Measurements from ENCODE around the gene DHX8. TPM values are rescaled to one million over a fixed set of nuclear protein-coding genes. Genes with fewer than 3 reads are reported as not detected.
A peak's percentile ranks its signal among the peaks of the same experiment; 100 is the strongest.
"Not testable (repeated sequence)": the region's sequence is repeated elsewhere in the genome, so short reads cannot be mapped to it uniquely, and the experiment has no call there.

Gene DHX8
- total RNA-seq, 2 donors from 2014 or later = 51.8 to 54.2 TPM

- ATAC-seq (no peak), DNase-seq (ENCODE audit: low spot score) (no peak)
- Mint-ChIP-seq H3K27me3 (peaks cover 9 to 12% of the 10 kb centered on the region in 2 donors), H3K27ac (no peak overlapping the region), H3K4me1 (ENCODE audit: low read depth in 2 of 2) (no peaks in the 10 kb centered on the region), H3K4me3 (no peak overlapping the region), H3K9me3 (no peaks in the 10 kb centered on the region), H3K36me3 (no peaks in the 10 kb centered on the region)
Observed at GRCh38 chr17:43469145-43469544, 14.6 kb upstream of the DHX8 start.

- Mint-ChIP-seq H3K27ac (no peak overlapping the region), H3K9me3 (no peaks in the 10 kb centered on the region), H3K4me3 (no peak overlapping the region), H3K36me3 (no peaks in the 10 kb centered on the region), H3K4me1 (ENCODE audit: low read depth in 2 of 2) (no peaks in the 10 kb centered on the region), H3K27me3 (peaks cover 0 to 5% of the 10 kb centered on the region in 2 donors)
- DNase-seq (ENCODE audit: low spot score) = no peak
- no peak for ATAC-seq
Observed at GRCh38 chr17:43471585-43472160, 12.1 kb upstream of the DHX8 start.

GRCh38 chr17:43475494-43476089, 8.2 kb upstream of the DHX8 start:
- no peak for ATAC-seq
- Mint-ChIP-seq H3K4me3 (no peak overlapping the region), H3K36me3 (no peaks in the 10 kb centered on the region), H3K27me3 (peaks cover 0 to 5% of the 10 kb centered on the region in 2 donors), H3K9me3 (no peaks in the 10 kb centered on the region), H3K4me1 (ENCODE audit: low read depth in 2 of 2) (no peaks in the 10 kb centered on the region), H3K27ac (no peak overlapping the region)
- DNase-seq (ENCODE audit: low spot score) = no peak

DNA sequence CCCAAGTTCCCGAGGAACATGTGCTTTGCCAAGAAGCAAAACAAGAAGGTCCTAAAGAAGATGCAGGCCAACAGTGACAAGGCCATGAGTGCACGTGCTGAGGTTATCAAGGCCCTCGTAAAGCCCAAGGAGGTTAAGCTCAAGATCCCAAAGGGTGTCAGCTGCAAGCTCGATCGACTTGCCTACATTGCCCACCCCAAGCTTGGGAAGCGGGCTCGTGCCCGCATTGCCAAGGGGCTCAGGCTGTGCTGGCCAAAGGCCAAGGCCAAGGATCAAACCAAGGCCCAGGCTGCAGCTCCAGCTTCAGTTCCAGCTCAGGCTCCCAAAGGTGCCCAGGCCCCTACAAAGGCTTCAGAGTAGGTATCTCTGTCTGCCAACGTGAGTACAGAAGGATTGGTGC, 7.5 kb upstream of the DHX8 start:
- DNase-seq (ENCODE audit: low spot score); ATAC-seq; H3K9me3 Mint-ChIP-seq; H3K4me3 Mint-ChIP-seq; H3K4me1 Mint-ChIP-seq (ENCODE audit: low read depth in 2 of 2); H3K36me3 Mint-ChIP-seq; H3K27ac Mint-ChIP-seq; H3K27me3 Mint-ChIP-seq: not testable (repeated sequence)

DNA sequence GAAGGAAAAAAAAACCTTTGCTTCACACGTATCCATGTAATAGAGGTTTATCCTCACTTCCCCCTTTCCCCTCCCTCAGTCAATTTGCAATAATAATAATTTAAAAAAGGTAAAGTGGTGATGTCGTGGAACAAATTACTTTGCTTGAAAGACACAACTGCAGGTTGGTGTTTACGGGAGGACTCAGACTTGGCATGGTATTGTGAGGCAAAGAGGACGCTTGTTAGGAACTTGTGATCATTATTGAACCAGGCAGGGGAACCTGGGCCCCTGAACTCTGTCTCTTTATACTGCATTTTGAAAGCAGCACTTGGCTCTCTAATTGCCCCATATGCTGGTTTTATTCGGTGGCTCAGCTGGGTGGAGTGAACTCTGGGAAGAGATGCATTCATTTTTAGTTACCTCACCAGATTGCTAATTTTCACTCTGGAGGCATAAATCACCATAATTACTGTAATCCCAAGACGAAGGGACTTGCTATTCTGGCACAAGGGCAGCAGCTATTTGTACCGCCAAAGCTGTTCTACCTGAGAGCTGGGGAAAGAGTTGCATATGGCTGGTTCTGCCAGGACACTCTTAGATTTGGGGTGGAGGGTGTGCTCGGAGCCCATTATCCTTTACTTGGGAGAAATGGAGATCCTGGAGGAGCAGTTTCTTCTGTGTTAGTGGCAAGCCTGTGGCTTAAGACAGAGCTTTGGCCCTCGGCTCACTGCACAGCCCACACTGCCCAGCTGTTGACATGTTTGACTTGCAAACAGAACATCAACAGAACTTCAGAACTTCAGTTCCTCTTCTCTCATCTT, 5.7 kb upstream of the DHX8 start:
- Mint-ChIP-seq H3K4me1 (ENCODE audit: low read depth in 2 of 2) (no peaks in the 10 kb centered on the region), H3K27me3 (peaks cover 0 to 3% of the 10 kb centered on the region in 2 donors), H3K27ac (no peak overlapping the region), H3K9me3 (no peaks in the 10 kb centered on the region), H3K36me3 (no peaks in the 10 kb centered on the region), H3K4me3 (no peak overlapping the region)
- no peak for DNase-seq (ENCODE audit: low spot score)
- no peak for ATAC-seq

DNA sequence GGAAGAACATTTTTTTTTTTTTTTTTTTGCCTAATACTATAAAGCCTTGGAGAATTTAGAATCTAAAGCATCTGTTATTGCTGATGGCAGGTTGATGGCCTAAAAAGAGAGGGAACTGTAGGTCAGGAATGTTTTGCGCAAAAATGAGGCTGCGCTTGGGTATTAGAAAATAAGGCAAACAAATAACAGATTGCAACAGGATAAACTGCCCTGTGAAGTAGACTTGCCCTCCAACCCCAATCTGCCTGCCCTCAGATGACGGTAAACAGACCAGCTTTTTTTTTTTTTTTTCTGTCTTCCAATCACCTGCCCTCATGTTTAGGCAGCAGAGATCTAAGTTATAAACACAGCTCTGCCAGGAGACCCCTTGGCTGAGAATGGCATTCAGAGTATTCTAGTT, 3.8 kb upstream of the DHX8 start:
- H3K9me3 Mint-ChIP-seq = no peaks in the 10 kb centered on the region

GRCh38 chr17:43482103-43483012, 1.4 kb upstream of the DHX8 start:
- Mint-ChIP-seq H3K36me3 (peaks cover 5% of the 10 kb centered on the region), H3K4me1 (ENCODE audit: low read depth in 2 of 2) (peaks cover 16 to 19% of the 10 kb centered on the region in 2 donors), H3K9me3 (no peaks in the 10 kb centered on the region), H3K27me3 (no peaks in the 10 kb centered on the region), H3K4me3 (no peak overlapping the region), H3K27ac (peak overlapping the region in 1 of 2 donors; percentile 100)
- ATAC-seq (no peak), DNase-seq (ENCODE audit: low spot score) (no peak)

More for the DNA sequence above, 3.8 kb upstream of the DHX8 start:
- H3K4me3 Mint-ChIP-seq = no peak overlapping the region
- H3K27me3 Mint-ChIP-seq = no peaks in the 10 kb centered on the region
- H3K4me1 Mint-ChIP-seq (ENCODE audit: low read depth in 2 of 2) = peaks cover 11 to 12% of the 10 kb centered on the region in 2 donors
- peaks cover 5% of the 10 kb centered on the region for H3K36me3 Mint-ChIP-seq
- no peak overlapping the region for H3K27ac Mint-ChIP-seq
- DNase-seq (ENCODE audit: low spot score) = no peak
- no peak for ATAC-seq

DNA sequence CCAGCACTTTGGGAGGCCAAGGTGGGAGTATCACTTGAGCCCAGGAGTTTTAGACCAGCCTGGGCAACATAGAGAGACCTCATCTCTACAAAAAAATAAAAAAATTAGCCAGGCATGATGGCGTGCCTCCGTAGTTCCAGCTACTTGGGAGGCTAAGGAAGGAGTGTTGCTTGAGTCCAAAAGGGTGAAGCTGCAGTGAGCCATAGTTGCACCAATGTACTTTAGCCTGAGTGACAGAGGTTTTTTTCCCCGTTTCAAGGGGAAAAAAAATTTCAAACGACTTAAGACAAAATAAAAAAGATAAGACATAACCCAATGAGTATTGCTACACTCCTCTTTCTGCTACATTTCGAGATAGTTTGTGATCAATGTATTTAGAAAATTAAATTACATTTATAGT, 6.8 kb downstream of the DHX8 start:
- H3K4me1 Mint-ChIP-seq (ENCODE audit: low read depth in 2 of 2) = peaks cover under 1 to 4% of the 10 kb centered on the region in 2 donors
- peaks cover 29% of the 10 kb centered on the region for H3K36me3 Mint-ChIP-seq

GRCh38 chr17:43509440-43509839, 25.7 kb downstream of the DHX8 start:
- H3K4me3 Mint-ChIP-seq; H3K9me3 Mint-ChIP-seq; H3K4me1 Mint-ChIP-seq (ENCODE audit: low read depth in 2 of 2); DNase-seq (ENCODE audit: low spot score); H3K27me3 Mint-ChIP-seq; ATAC-seq; H3K27ac Mint-ChIP-seq: not testable (repeated sequence)
- peaks cover 18% of the 10 kb centered on the region for H3K36me3 Mint-ChIP-seq

More for the DNA sequence above, 6.8 kb downstream of the DHX8 start:
- no peaks in the 10 kb centered on the region for H3K9me3 Mint-ChIP-seq
- H3K4me3 Mint-ChIP-seq = no peak overlapping the region
- H3K27me3 Mint-ChIP-seq = no peaks in the 10 kb centered on the region
- ATAC-seq (no peak), DNase-seq (ENCODE audit: low spot score) (no peak)
- H3K27ac Mint-ChIP-seq = no peak overlapping the region

DNA sequence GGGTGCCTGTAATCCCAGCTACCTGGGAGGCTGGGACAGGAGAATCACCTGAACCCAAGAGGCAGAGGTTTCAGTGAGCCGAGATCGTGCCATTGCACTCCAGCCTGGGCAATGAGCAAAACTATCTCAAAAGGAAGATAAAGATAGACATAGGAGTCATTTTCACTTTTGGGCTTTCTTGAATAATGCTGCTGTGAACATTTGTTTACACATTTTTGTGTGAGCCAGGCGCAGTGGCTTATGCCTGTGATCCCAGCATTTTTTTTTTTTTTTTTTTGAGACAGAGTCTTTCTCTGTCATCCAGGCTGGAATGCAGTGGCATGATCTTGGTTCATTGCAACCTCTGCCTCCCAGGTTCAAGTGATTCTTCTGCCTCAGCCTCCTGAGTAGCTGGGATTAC, 27.4 kb downstream of the DHX8 start:
- DNase-seq (ENCODE audit: low spot score); ATAC-seq; H3K27ac Mint-ChIP-seq; H3K27me3 Mint-ChIP-seq; H3K4me3 Mint-ChIP-seq; H3K4me1 Mint-ChIP-seq (ENCODE audit: low read depth in 2 of 2); H3K9me3 Mint-ChIP-seq: not testable (repeated sequence)
- peaks cover 15% of the 10 kb centered on the region for H3K36me3 Mint-ChIP-seq

DNA sequence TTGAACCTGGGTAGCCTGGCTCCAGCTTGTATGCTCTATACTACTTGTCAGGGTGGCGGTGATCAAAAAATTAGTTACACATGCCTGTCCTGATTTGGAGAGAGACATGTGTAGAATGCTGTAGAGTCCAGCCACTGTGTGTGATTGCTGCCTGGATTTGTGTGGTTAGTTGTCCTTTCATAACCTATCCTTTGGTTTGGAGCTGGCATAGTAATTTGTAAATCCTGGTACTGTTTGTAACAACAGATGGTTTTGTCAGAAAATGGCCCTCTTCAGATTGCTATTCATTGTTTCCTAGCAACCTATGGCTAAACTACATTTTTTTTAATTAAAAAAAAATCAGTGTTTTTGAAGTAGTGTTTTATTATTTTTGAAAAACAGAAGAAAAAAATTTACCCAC, 31.9 kb downstream of the DHX8 start:
- no peak overlapping the region for H3K27ac Mint-ChIP-seq
- no peak overlapping the region for H3K4me3 Mint-ChIP-seq
- no peaks in the 10 kb centered on the region for H3K27me3 Mint-ChIP-seq
- ATAC-seq (no peak), DNase-seq (ENCODE audit: low spot score) (no peak)
- no peaks in the 10 kb centered on the region for H3K9me3 Mint-ChIP-seq
- peaks cover 32% of the 10 kb centered on the region for H3K36me3 Mint-ChIP-seq
- peaks cover 15 to 18% of the 10 kb centered on the region in 2 donors for H3K4me1 Mint-ChIP-seq (ENCODE audit: low read depth in 2 of 2)

- peak in 1 of 2 donors; percentile 51 for ATAC-seq
- no peak for DNase-seq (ENCODE audit: low spot score)
- Mint-ChIP-seq H3K36me3 (peaks cover 41% of the 10 kb centered on the region), H3K4me3 (peak overlapping the region; percentile 40), H3K27me3 (no peaks in the 10 kb centered on the region), H3K4me1 (ENCODE audit: low read depth in 2 of 2) (peaks cover 16 to 18% of the 10 kb centered on the region in 2 donors), H3K27ac (peak overlapping the region; percentile 54 to 72), H3K9me3 (no peaks in the 10 kb centered on the region)
Observed at GRCh38 chr17:43517161-43517560, 33.4 kb downstream of the DHX8 start.

- H3K27ac Mint-ChIP-seq = peak overlapping the region; percentile 54 to 72
- DNase-seq (ENCODE audit: low spot score) (no peak), ATAC-seq (peak; percentile 66 to 90)
- no peaks in the 10 kb centered on the region for H3K27me3 Mint-ChIP-seq
- peak overlapping the region; percentile 40 for H3K4me3 Mint-ChIP-seq
- H3K36me3 Mint-ChIP-seq = peaks cover 41% of the 10 kb centered on the region
- H3K4me1 Mint-ChIP-seq (ENCODE audit: low read depth in 2 of 2) = peaks cover 16 to 18% of the 10 kb centered on the region in 2 donors
- H3K9me3 Mint-ChIP-seq = no peaks in the 10 kb centered on the region
Observed at GRCh38 chr17:43517615-43518386, 34.0 kb downstream of the DHX8 start.
